HepG2 (cell line): Measurements from ENCODE around the gene ELOVL5. TPM values are rescaled to one million over a fixed set of nuclear protein-coding genes. Genes with fewer than 3 reads are reported as not detected.

Source experiments
- ATAC-seq: fragments of 200-7000 bp; cut with Tn5 transposase; 3 replicates; pipeline ENCODE4 v1.9.1; 2020; ENCODE audit warnings: mild to moderate bottlenecking, moderate library complexity
- BruUV-seq: library from RNA; stranded (reverse); fragments of 400-500 nt; replicated peaks from 2 replicates; lab custom pipeline; 2021; lab: Mats Ljungman, UMichigan
- CTCF ChIA-PET: fragments of 300-600 bp; formaldehyde crosslinking; extraction: SDS; loops from one replicate; lab custom pipeline; 2021; ENCODE audit warnings: low total read pairs, inconsistent platforms, low intra/inter-chr PET ratio; lab: Yijun Ruan, JAX
- POLR2A ChIA-PET: fragments of 350-600 bp; sonication (Branson Sonifier 250); formaldehyde crosslinking; loops from one replicate; lab custom pipeline; 2020; ENCODE audit warnings: antibody characterized with exemption, inconsistent platforms; lab: Yijun Ruan, JAX
- DNase-seq: peaks from one replicate; pipeline ENCODE4 v3.0.0-alpha.2; 2015; ENCODE audit warnings: low spot score
- FAIRE-seq: peaks from 3 replicates; lab custom pipeline; 2011; peaks lifted over from hg19 to GRCh38; lab: Jason Lieb, UNC
- H2AFZ ChIP-seq: one replicate; pipeline ENCODE4 v1.6.1; 2011; ENCODE audit warnings: low read length, inconsistent platforms
- H3K27ac ChIP-seq: fragments of 300-600 bp; 3 replicates; pipeline ENCODE4 v1.8.0; 2011; ENCODE audit warnings: mixed run types, mild to moderate bottlenecking, mixed read lengths, low read length, inconsistent platforms; ENCODE audit not compliant: insufficient read depth; ENCODE audit errors: extremely low read length
- H3K27me3 ChIP-seq, 2 experiments: fragments of 200-600 bp in 1 of 2; 2 replicates in 1 of 2; 3 replicates in 1 of 2; pipeline versions ENCODE4 v1.6.0 to v1.8.0; 2011; ENCODE audit warnings: low read length in 2 of 2, mild to moderate bottlenecking in 2 of 2, moderate library complexity in 2 of 2, inconsistent platforms in 1 of 2; ENCODE audit not compliant: insufficient read depth in 2 of 2, control insufficient read depth in 1 of 2
- H3K36me3 ChIP-seq, 2 experiments: fragments of 200-600 bp in 1 of 2; replicated peaks in 1 of 2; 2 replicates in 1 of 2; 3 replicates in 1 of 2; pipeline versions ENCODE4 v1.5.1 to v1.8.0; 2011; ENCODE audit warnings: low read length in 2 of 2, inconsistent platforms in 1 of 2; ENCODE audit not compliant: insufficient read depth in 2 of 2, control insufficient read depth in 1 of 2
- H3K4me1 ChIP-seq: 2 replicates; pipeline ENCODE4 v1.5.1; 2012; ENCODE audit warnings: low read length, inconsistent platforms; ENCODE audit not compliant: insufficient read depth
- H3K4me2 ChIP-seq: 2 replicates; pipeline ENCODE4 v1.6.0; 2011; ENCODE audit warnings: low read depth, low read length, inconsistent platforms
- H3K4me3 ChIP-seq, 3 experiments: fragments of 200-600 bp in 1 of 3; sonication (generic), shearing (Covaris generic) in 1 of 3; replicated peaks in 1 of 3; 2 replicates each; pipeline ENCODE4 v1.5.1; 2011 to 2016; ENCODE audit warnings: low read length in 3 of 3, inconsistent platforms in 2 of 3, low read depth in 2 of 3, mild to moderate bottlenecking in 2 of 3, control low read depth in 1 of 3, mixed read lengths in 1 of 3; ENCODE audit not compliant: insufficient read depth in 1 of 3
- H3K79me2 ChIP-seq: one replicate; pipeline ENCODE4 v1.6.1; 2011; ENCODE audit warnings: low read length, inconsistent platforms; ENCODE audit not compliant: insufficient read depth
- H3K9ac ChIP-seq: 2 replicates; pipeline ENCODE4 v1.6.0; 2011; ENCODE audit warnings: mild to moderate bottlenecking, low read depth, low read length, inconsistent platforms; ENCODE audit not compliant: insufficient read depth
- H3K9me3 ChIP-seq: 2 replicates; pipeline ENCODE4 v1.5.1; 2012; ENCODE audit warnings: mild to moderate bottlenecking, low read length
- H4K20me1 ChIP-seq: 2 replicates; pipeline ENCODE4 v1.6.0; 2011; ENCODE audit warnings: inconsistent platforms, mild to moderate bottlenecking, low read length, moderate library complexity; ENCODE audit not compliant: insufficient read depth
- AKNA ChIP-seq: sonication (generic); formaldehyde crosslinking; IDR thresholded peaks from 2 replicates; pipeline ENCODE4 v1.4.0; 2020; ENCODE audit warnings: missing genetic modification reagents, borderline replicate concordance
- MYPOP ChIP-seq: sonication (generic); formaldehyde crosslinking; IDR thresholded peaks from 2 replicates; pipeline ENCODE4 v1.8.1; 2023; ENCODE audit warnings: mild to moderate bottlenecking, moderate library complexity, missing genetic modification reagents
- ZNF510 ChIP-seq: sonication (generic); formaldehyde crosslinking; IDR thresholded peaks from 2 replicates; pipeline ENCODE4 v1.4.0; 2020; ENCODE audit warnings: low read depth, mild to moderate bottlenecking, missing genetic modification reagents
- ZNF644 ChIP-seq: IDR thresholded peaks from 2 replicates; pipeline ENCODE4 v1.6.1; 2016; ENCODE audit warnings: low read depth
- WGBS: methylation state at CpG from one replicate; pipeline ENCODE4 v1.1.6; 2017; ENCODE audit warnings: low lambda C conversion rate; 5-methylcytosine and 5-hydroxymethylcytosine counted together
- in situ Hi-C: cut with HindIII; loops from 2 replicates; pipeline ENCODE4 v1.10.0; 2017; ENCODE audit warnings: low pct_unique_long_range_greater_than_20kb; ENCODE audit not compliant: extremely low pct_ligation_motif_present
- intact Hi-C: fragments of 100-400 bp; cut with micrococcal nuclease; formaldehyde crosslinking; loops from one replicate; pipeline ENCODE4 v1.10.0; 2022; ENCODE audit not compliant: unreplicated experiment
- polyA plus RNA-seq, 8 experiments: library from polyadenylated mRNA; depleted of rRNA in 3 of 8; stranded (reverse) in 7 of 8; unstranded in 1 of 8; fragments of >200 nt; fragmentation: Illumina TruSeq in 4 of 8; extraction: Trizol in 4 of 8; gene quantifications; 2 replicates each; pipeline versions ENCODE4 v1.2.1 to v1.2.3, GENCODE V29; 2011 to 2016; ENCODE audit warnings: low read depth in 4 of 8, missing spikeins in 1 of 8, mixed read lengths in 1 of 8; ENCODE audit not compliant: insufficient read depth in 1 of 8
- total RNA-seq, 5 experiments: library from RNA; depleted of rRNA; stranded (reverse); fragments of >200 nt; fragmentation: Illumina TruSeq; extraction: Trizol; gene quantifications; 2 replicates each; pipeline ENCODE4 v1.2.3, GENCODE V29; 2016; ENCODE audit warnings: low read depth in 1 of 5

ELOVL5 gene
- total and polyA plus RNA-seq, 2 of the 13 experiments (the other 11 are each of a cell fraction or from before 2014, with no cell fraction given) = 50.1 to 72.4 TPM

- Histone ChIP-seq H3K79me2 (no peaks in the 10 kb centered on the region), H3K36me3 (no peaks in the 10 kb centered on the region), H3K4me2 (no peak overlapping the region), H3K4me3 (no peak overlapping the region), H3K9ac (no peak overlapping the region), H2AFZ (no peak overlapping the region), H4K20me1 (no peaks in the 10 kb centered on the region), H3K4me1 (peaks cover 9% of the 10 kb centered on the region), H3K9me3 (no peaks in the 10 kb centered on the region), H3K27me3 (0 out of 5 replicates have a peak, but pooled peaks cover 0 to 4% of the 10 kb centered on the region in 2 experiments), H3K27ac (no peak overlapping the region)
- in situ Hi-C loops (no loop called here), intact Hi-C loops (no loop called here)
- ATAC-seq (peak; percentile 54; the same call in 2 of the 3 replicates), FAIRE-seq (peak; percentile 30), DNase-seq (no peak)
- WGBS = 67% methylated on average over 3 of the region's 3 CpGs
- ChIA-PET POLR2A (no interaction called here), CTCF (no interaction called here)
- no TSS peak for BruUV-seq
- TF ChIP-seq ZNF644 (CRISPR knock-in tag) (no peak), AKNA (CRISPR knock-in tag) (no peak), MYPOP (CRISPR knock-in tag) (no peak), ZNF510 (no peak)
These were observed 46.0 kb upstream of the ELOVL5 start for GRCh38 chr6:53394704-53395103.
